ENCODE data around the gene PWWP2B. TPM values are rescaled to one million over a fixed set of nuclear protein-coding genes. Genes with fewer than 3 reads are reported as not detected.

PWWP2B gene
- total and polyA plus RNA-seq, 10 of the 15 experiments (the other 5 are each of a cell fraction or from before 2014, with no cell fraction given) = 0.04 to 0.87 (median 0.35) TPM; not detected in 4

DNA sequence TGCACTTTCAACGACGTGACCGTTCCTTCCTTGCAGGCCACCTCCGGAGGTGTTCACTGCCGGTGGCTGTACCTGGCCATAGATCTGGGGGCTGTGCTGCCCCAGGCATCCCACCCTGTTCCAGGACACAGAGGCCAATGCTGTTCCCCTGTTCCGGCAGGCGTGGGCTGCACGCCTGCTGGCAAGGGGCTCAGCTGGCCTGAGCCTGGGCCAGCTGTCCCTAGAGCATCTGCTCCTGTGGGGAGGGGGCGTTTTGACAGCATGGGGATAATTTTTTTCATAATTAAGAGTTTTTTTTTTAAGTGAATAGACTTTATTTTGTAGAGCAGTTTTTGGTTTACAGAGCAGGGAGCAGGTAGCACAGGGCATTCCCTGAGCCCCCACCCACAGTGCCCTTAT, 28.8 kb downstream of the PWWP2B start:
- ChIA-PET SMC1A (ENCODE audit: uncharacterized antibody, unreplicated experiment) (no interaction called here), CTCF (no interaction called here), RAD21 (ENCODE audit: unreplicated experiment) (no interaction called here), POLR2A (no interaction called here)
- intact Hi-C loops (cut with micrococcal nuclease; ENCODE audit: unreplicated experiment) = no loop called here
- 77% methylated on average over 8 of the region's 9 CpGs for WGBS (ENCODE audit: insufficient coverage, insufficient replicate concordance, low lambda C conversion rate, missing lambda C conversion rate)
- Histone ChIP-seq H2AFZ (ENCODE audit: control insufficient read depth, low read depth, low read length) (no peak overlapping the region), H3K36me3 (ENCODE audit: control insufficient read depth in 2 of 2, insufficient read depth in 2 of 2, low read length in 1 of 2) (no peaks in the 10 kb centered on the region), H3K27ac (ENCODE audit: control insufficient read depth, insufficient read depth) (no peak overlapping the region), H3K4me1 (ENCODE audit: control insufficient read depth, insufficient read depth, low read length) (peaks cover 23% of the 10 kb centered on the region), H3K4me2 (ENCODE audit: control insufficient read depth, insufficient read depth) (no peak overlapping the region), H3K27me3 (replicated peaks in 1 of 2; ENCODE audit: control insufficient read depth in 2 of 2, insufficient read depth in 2 of 2, low read length in 1 of 2) (no peaks in the 10 kb centered on the region; a peak in 1 of 4 replicates), H3K9me3 (replicated peaks; ENCODE audit: control insufficient read depth, insufficient read depth, low read length) (no peaks in the 10 kb centered on the region), H3K4me3 (no peak overlapping the region), H3K79me2 (ENCODE audit: control insufficient read depth, insufficient read depth, low read length) (no peaks in the 10 kb centered on the region), H3K9ac (ENCODE audit: control insufficient read depth, insufficient read depth, low read length) (no peak overlapping the region), H4K20me1 (ENCODE audit: control insufficient read depth, insufficient read depth) (no peaks in the 10 kb centered on the region)
- DNase-seq (ENCODE audit: low read depth, low spot score) (no peak), ATAC-seq (no peak), FAIRE-seq (no peak)
- in situ Hi-C loops (cut with MboI) = no loop called here
- BruUV-seq (replicated peaks) = no TSS peak
- TF ChIP-seq SUZ12 (IDR thresholded peaks at IDR 0.05; ENCODE audit: unreplicated experiment) = no peak
- no peak for TF ChIP-seq CHD4 (IDR thresholded peaks at IDR 0.05)
- TF ChIP-seq SP1 (IDR thresholded peaks at IDR 0.05; ENCODE audit: low read depth, low read length) = no peak
- TF ChIP-seq SREBF2 (IDR thresholded peaks at IDR 0.05; ENCODE audit: low read length) = no peak
- no peak for TF ChIP-seq POU2F2 (IDR thresholded peaks at IDR 0.05; ENCODE audit: borderline replicate concordance, low read depth, low read length)
- TF ChIP-seq, protein P1, sequence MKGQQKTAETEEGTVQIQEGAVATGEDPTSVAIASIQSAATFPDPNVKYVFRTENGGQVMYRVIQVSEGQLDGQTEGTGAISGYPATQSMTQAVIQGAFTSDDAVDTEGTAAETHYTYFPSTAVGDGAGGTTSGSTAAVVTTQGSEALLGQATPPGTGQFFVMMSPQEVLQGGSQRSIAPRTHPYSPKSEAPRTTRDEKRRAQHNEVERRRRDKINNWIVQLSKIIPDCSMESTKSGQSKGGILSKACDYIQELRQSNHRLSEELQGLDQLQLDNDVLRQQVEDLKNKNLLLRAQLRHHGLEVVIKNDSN (IDR thresholded peaks at IDR 0.05; ENCODE audit: borderline replicate concordance, extremely low read length, insufficient read depth, low read depth, low read length) = no peak
- no peak for TF ChIP-seq NFIC (IDR thresholded peaks at IDR 0.05; ENCODE audit: low read depth, low read length)
